ENCODE measurements around the gene GABRQ.
"Not testable (repeated sequence)": the region's sequence is repeated elsewhere in the genome, so short reads cannot be mapped to it uniquely, and the experiment has no call there.

GABRQ gene

GRCh38 chrX:152663086-152663485 is 25.4 kb downstream of the GABRQ start:
- no peak for DNase-seq

- no peak for DNase-seq
Observed at GRCh38 chrX:152674135-152674534, 36.4 kb downstream of the GABRQ start.

GRCh38 chrX:152674652-152675051 is 37.0 kb downstream of the GABRQ start:
- not testable (repeated sequence) for DNase-seq

GRCh38 chrX:152681012-152681411 is 43.3 kb downstream of the GABRQ start:
- DNase-seq = not testable (repeated sequence)

DNA sequence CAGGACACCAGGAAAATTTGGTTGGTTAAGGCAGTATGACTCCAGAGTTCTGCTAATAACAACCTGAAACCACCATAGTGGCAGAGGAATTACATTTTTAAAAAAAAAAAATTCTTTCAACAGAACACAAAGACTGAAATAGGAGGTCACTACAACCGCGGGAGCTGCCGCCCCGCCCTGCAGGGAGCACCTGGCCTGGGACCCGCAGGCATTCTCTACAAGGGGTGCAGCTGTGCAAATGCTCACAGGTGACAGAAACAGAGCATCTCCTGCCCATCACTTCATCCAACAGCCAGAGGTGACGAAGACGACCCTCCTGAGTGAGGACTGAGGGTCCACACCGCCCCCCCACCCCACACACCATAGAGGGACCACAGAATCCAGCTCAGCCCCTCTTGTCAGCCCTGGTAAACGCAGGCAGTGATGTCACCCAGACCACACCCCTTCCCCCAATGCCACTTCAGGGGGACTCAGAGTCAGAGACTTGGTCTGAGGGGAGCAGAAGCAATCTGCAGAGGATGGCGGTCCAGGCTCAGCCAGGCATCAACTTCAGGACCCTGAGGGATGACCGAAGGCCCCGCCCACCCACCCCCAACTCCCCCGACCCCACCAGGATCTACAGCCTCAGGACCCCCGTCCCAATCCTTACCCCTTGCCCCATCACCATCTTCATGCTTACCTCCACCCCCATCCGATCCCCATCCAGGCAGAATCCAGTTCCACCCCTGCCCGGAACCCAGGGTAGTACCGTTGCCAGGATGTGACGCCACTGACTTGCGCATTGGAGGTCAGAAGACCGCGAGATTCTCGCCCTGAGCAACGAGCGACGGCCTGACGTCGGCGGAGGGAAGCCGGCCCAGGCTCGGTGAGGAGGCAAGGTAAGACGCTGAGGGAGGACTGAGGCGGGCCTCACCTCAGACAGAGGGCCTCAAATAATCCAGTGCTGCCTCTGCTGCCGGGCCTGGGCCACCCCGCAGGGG is 60.5 kb downstream of the GABRQ start, which contains the start of gene MAGEA3:
MAGEA3 (plus strand) TSS at position 843 of the 980 bp plus-strand sequence. CDS start 2,039 bp downstream, outside the sequence.
- not testable (repeated sequence) for DNase-seq

GRCh38 chrX:152700390-152700789 is 62.7 kb downstream of the GABRQ start:
- not testable (repeated sequence) for DNase-seq

- not testable (repeated sequence) for DNase-seq
Observed at GRCh38 chrX:152706500-152706899, 68.8 kb downstream of the GABRQ start.
